Peyer's patch (tissue), 4 donors: ENCODE results near the gene LHX3. TPM values are rescaled to one million over a fixed set of nuclear protein-coding genes. Genes with fewer than 3 reads are reported as not detected.
"Not testable (repeated sequence)": the region's sequence is repeated elsewhere in the genome, so short reads cannot be mapped to it uniquely, and the experiment has no call there.

ENCODE experiments used
- DNase-seq, 3 donors: peaks; one replicate each; pipeline ENCODE4 v3.0.0-alpha.2; 2017 to 2019
- H3K27ac ChIP-seq, 4 donors: fragments of 200-600 bp; sonication (generic); one replicate each; pipeline ENCODE4 v1.5.1; 2016 to 2019
- H3K27me3 ChIP-seq, 2 donors: fragments of 200-600 bp; sonication (generic); one replicate each; pipeline ENCODE4 v1.5.1; 2019
- H3K36me3 ChIP-seq, 3 donors: fragments of 200-600 bp; sonication (generic); one replicate each; pipeline ENCODE4 v1.5.1; 2016 to 2019
- H3K4me1 ChIP-seq, 4 donors: fragments of 200-600 bp; sonication (generic); one replicate each; pipeline ENCODE4 v1.5.1; 2016 to 2019
- H3K4me3 ChIP-seq, 4 donors: fragments of 200-600 bp; sonication (generic); 1 replicate in 3 of 4; 2 replicates in 1 of 4; pipeline ENCODE4 v1.5.1; 2016 to 2019; ENCODE audit warnings: mild to moderate bottlenecking in 1 of 4
- H3K9me3 ChIP-seq, 4 donors: fragments of 200-600 bp; sonication (generic); one replicate each; pipeline ENCODE4 v1.5.1; 2016 to 2019; ENCODE audit warnings: mild to moderate bottlenecking in 1 of 4
- POLR2A ChIP-seq, 2 donors: fragments of 450-650 bp; IDR thresholded peaks; one replicate each; pipeline ENCODE4 v1.5.1; 2017; ENCODE audit warnings: antibody characterized with exemption in 2 of 2, mild to moderate bottlenecking in 2 of 2, moderate library complexity in 2 of 2
- total RNA-seq, 4 donors: library from RNA; depleted of rRNA; stranded (reverse); fragments of >200 nt; gene quantifications; one replicate each; pipeline ENCODE4 v1.1.0, GENCODE V29; 2016
- TF ChIP-seq, protein P1 (sequence below), 6 experiments: fragments of 450-650 bp in 4 of 6; fragments of 200-600 bp in 2 of 6; sonication (generic) in 1 of 6; IDR thresholded peaks; one replicate each; pipeline ENCODE4 v1.5.1; 2017 to 2019; ENCODE audit warnings: antibody characterized with exemption in 6 of 6, mild to moderate bottlenecking in 3 of 6, moderate library complexity in 1 of 6

LHX3 gene
- total RNA-seq, 4 donors from 2014 or later = not detected

DNA sequence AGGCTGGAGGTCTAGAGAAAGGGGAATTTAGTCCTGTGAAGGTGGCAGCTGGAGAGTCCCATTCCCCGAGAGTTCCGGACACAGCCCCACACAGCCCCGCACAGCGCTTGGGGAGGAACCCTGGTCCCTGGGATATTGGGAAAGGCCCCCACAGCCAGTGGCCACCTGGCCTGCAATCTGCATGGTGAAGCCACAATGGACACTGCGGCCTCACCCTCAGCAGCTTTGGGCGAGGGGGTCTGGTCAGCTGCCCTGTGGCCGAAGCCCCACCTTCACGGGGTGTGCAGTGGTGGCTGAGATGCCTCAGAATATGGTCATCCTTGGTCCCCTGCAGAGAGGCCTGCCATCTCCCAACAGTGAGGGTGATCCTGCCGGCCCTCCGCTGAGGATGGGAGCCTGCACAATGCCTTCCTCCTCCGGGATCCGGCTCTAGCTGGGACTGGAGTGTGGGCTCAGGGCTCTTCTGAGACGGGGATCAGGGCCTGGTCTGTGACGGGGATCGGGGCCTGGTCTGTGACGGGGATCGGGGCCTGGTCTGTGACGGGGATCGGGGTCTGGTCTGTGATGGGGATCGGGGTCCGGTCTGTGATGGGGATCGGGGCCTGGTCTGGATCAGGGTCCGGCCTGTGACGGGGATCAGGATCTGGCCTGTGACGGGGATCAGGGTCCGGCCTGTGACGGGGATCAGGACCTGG is 52.9 kb downstream of the LHX3 start:
- H3K36me3 ChIP-seq = no peaks in the 10 kb centered on the region
- no peak for DNase-seq
- H3K9me3 ChIP-seq = no peaks in the 10 kb centered on the region
- H3K27ac ChIP-seq = no peak overlapping the region
- H3K4me3 ChIP-seq = no peak overlapping the region
- TF ChIP-seq, protein P1, sequence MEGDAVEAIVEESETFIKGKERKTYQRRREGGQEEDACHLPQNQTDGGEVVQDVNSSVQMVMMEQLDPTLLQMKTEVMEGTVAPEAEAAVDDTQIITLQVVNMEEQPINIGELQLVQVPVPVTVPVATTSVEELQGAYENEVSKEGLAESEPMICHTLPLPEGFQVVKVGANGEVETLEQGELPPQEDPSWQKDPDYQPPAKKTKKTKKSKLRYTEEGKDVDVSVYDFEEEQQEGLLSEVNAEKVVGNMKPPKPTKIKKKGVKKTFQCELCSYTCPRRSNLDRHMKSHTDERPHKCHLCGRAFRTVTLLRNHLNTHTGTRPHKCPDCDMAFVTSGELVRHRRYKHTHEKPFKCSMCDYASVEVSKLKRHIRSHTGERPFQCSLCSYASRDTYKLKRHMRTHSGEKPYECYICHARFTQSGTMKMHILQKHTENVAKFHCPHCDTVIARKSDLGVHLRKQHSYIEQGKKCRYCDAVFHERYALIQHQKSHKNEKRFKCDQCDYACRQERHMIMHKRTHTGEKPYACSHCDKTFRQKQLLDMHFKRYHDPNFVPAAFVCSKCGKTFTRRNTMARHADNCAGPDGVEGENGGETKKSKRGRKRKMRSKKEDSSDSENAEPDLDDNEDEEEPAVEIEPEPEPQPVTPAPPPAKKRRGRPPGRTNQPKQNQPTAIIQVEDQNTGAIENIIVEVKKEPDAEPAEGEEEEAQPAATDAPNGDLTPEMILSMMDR (IDR thresholded peaks at IDR 0.05) = no peak
- H3K4me1 ChIP-seq = no peaks in the 10 kb centered on the region
- H3K27me3 ChIP-seq = no peaks in the 10 kb centered on the region

DNA sequence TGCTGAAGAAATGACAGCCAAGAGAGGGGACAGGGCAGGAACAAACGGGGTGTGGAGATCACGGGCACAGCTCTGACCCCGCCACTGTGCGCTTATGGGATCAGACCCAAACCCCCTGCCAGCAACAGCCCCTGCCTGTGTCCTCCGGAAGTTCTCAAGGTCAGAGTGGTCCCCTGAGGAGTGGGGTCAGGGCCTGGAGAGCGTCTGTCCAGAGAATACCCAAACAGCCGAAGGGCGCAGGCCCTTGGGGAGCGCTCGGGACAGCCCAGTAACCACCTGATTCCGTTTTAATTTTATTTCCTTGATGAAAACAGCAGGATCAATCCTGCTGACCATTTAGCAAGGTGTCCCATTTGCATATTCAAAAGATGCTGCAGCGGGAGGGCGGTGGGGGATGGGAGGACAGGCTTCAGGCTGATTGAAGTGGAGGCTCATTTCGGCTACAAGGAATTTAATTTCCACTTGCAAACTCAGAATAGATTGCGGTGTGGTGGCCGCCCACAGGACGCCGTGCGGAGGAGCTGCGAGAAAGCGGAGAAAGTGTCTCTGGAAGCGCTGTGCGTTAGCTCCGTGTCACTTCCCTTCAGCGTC is 53.6 kb downstream of the LHX3 start:
- Histone ChIP-seq H3K27me3 (no peaks in the 10 kb centered on the region), H3K36me3 (no peaks in the 10 kb centered on the region), H3K27ac (no peak overlapping the region), H3K9me3 (no peaks in the 10 kb centered on the region), H3K4me3 (no peak overlapping the region), H3K4me1 (no peaks in the 10 kb centered on the region)
- no peak for DNase-seq
- TF ChIP-seq POLR2A (IDR thresholded peaks at IDR 0.05) = no peak
- TF ChIP-seq, protein P1 (IDR thresholded peaks at IDR 0.05) = no peak

DNA sequence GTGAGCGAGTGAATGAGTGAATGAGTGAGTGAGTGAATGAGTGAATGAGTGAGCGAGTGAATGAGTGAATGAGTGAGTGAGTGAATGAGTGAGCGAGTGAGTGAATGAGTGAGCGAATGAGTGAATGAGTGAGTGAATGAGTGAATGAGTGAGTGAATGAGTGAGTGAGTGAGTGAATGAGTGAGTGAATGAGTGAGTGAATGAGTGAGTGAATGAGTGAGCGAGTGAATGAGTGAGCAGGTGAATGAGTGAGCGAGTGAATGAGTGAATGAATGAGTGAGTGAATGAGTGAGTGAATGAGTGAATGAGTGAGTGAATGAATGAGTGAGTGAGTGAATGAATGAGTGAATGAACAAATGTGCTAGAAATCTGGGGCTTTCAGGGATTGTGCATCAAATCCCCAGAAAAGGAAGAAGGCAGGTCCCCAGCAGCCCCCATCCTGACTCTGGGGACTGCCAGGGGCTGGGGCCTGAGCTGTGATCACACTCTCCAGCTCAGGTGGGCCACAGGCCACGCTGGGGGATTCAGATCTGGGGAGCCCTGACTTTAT is 54.2 kb downstream of the LHX3 start:
- H3K9me3 ChIP-seq, DNase-seq, H3K36me3 ChIP-seq, H3K27ac ChIP-seq, H3K4me1 ChIP-seq, H3K27me3 ChIP-seq, H3K4me3 ChIP-seq: not testable (repeated sequence)

DNA sequence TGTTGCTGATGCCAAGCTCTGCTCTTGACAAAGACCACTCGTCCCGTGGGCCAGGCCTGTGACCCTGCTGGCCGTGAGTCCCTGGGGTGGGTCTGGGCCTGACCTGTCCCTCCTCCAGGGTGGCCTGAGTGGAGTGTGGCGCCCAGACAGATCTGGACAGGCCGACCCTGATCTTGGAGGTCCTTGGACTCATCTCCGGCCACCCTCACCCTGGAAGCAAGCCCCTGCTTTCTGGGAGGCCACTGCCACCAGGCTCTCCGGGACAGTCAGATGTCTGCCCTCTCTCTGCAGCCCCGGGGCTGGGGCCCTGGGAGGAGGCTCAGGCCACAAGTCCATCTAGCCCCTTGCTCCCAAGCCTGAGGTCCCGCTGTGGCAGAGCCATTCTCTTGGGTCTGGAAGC is 55.1 kb downstream of the LHX3 start:
- H3K27me3 ChIP-seq = no peaks in the 10 kb centered on the region
- no peak for DNase-seq
- H3K4me1 ChIP-seq = no peaks in the 10 kb centered on the region
- H3K9me3 ChIP-seq = no peaks in the 10 kb centered on the region
- H3K4me3 ChIP-seq = no peak overlapping the region
- H3K27ac ChIP-seq = no peak overlapping the region
- no peak for TF ChIP-seq POLR2A (IDR thresholded peaks at IDR 0.05)
- TF ChIP-seq, protein P1 (IDR thresholded peaks at IDR 0.05) = no peak
- H3K36me3 ChIP-seq = no peaks in the 10 kb centered on the region

DNA sequence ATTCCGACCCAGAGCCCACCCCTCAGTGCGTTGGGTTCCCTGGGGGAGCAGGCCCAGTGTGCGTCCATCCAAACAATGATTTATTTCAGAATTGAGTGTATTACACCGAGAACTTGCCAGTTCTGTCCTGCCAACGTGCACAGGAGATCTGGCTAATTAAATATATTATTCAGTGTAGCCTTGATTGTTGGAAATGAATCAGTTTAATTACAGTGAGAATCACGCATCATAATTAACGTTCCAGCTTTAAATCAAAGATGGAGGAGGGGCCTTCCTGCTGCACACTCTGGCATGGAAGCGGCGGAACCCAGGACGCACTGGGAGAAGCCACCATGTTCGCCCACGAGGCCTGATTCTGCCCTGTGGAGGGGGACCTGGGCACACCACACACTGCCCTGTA is 55.6 kb downstream of the LHX3 start:
- H3K4me1 ChIP-seq = no peaks in the 10 kb centered on the region
- no peak overlapping the region for H3K4me3 ChIP-seq
- H3K9me3 ChIP-seq = no peaks in the 10 kb centered on the region
- no peaks in the 10 kb centered on the region for H3K27me3 ChIP-seq
- DNase-seq = no peak
- H3K27ac ChIP-seq = no peak overlapping the region
- TF ChIP-seq POLR2A (IDR thresholded peaks at IDR 0.05) = no peak
- TF ChIP-seq, protein P1 (IDR thresholded peaks at IDR 0.05) = no peak
- H3K36me3 ChIP-seq = no peaks in the 10 kb centered on the region

DNA sequence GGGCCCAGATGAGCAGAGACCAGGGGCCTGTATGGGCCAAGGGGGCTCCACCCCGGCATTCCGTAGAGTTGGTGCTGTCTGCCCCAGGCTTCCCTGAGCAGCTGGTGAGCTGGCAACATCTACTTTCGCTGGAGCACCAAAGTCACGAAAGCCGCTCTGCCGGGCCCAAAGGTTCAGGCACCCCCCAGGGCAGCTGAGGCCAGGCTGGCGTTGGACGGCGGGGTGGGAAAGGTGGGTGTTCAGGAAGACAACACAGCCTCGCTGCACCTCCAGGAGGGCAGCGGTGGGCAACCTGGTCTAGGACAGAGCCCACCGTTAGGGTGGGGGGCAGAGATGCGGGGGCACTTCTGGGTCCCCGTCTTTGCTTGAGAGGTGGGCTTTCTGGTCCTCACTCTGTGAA is 56.2 kb downstream of the LHX3 start:
- H3K4me3 ChIP-seq = no peak overlapping the region
- no peak for TF ChIP-seq POLR2A (IDR thresholded peaks at IDR 0.05)
- TF ChIP-seq, protein P1 (IDR thresholded peaks at IDR 0.05) = no peak
- DNase-seq = no peak
- H3K27me3 ChIP-seq = no peaks in the 10 kb centered on the region
- H3K9me3 ChIP-seq = no peaks in the 10 kb centered on the region
- H3K27ac ChIP-seq = no peak overlapping the region
- no peaks in the 10 kb centered on the region for H3K4me1 ChIP-seq
- no peaks in the 10 kb centered on the region for H3K36me3 ChIP-seq
